Activated T-cell treated with anti-CD3 and anti-CD28 coated beads, Interleukin-2, amount 50 U/mL, for 48 hours (primary cell): ENCODE data around the gene SRPK2.

Source experiments
- DNase-seq, 2 experiments: peaks; one replicate each; pipeline ENCODE4 v3.0.0-alpha.2; 2020

Gene SRPK2

GRCh38 chr7:105178177-105178576, 210.5 kb downstream of the SRPK2 start:
- no peak for DNase-seq

- DNase-seq = no peak
Observed at GRCh38 chr7:105177026-105177425, 211.7 kb downstream of the SRPK2 start.

- DNase-seq = no peak
Observed at GRCh38 chr7:105173586-105173985, 215.1 kb downstream of the SRPK2 start.

- DNase-seq = no peak
Observed at GRCh38 chr7:105164751-105165150, 224.0 kb downstream of the SRPK2 start.

- DNase-seq = no peak
Observed at GRCh38 chr7:105163718-105164117, 225.0 kb downstream of the SRPK2 start.

GRCh38 chr7:105161366-105161765, 227.4 kb downstream of the SRPK2 start:
- DNase-seq = no peak

- no peak for DNase-seq
Observed at GRCh38 chr7:105157278-105157677, 231.4 kb downstream of the SRPK2 start.

GRCh38 chr7:105156731-105157130, 232.0 kb downstream of the SRPK2 start:
- no peak for DNase-seq

GRCh38 chr7:105154084-105154483, 234.6 kb downstream of the SRPK2 start:
- no peak for DNase-seq

GRCh38 chr7:105153531-105153930, 235.2 kb downstream of the SRPK2 start:
- DNase-seq = no peak

- DNase-seq = no peak
Observed at GRCh38 chr7:105151152-105151551, 237.6 kb downstream of the SRPK2 start.

- no peak for DNase-seq
Observed at GRCh38 chr7:105149827-105150226, 238.9 kb downstream of the SRPK2 start.

GRCh38 chr7:105141068-105141467, 247.7 kb downstream of the SRPK2 start:
- no peak for DNase-seq

GRCh38 chr7:105139381-105139780, 249.3 kb downstream of the SRPK2 start:
- no peak for DNase-seq

GRCh38 chr7:105137898-105138297, 250.8 kb downstream of the SRPK2 start:
- no peak for DNase-seq

- DNase-seq = no peak
Observed at GRCh38 chr7:105136221-105136620, 252.5 kb downstream of the SRPK2 start.

GRCh38 chr7:105133986-105134655, 254.6 kb downstream of the SRPK2 start:
- DNase-seq = no peak

- no peak for DNase-seq
Observed at GRCh38 chr7:105133358-105133757, 255.4 kb downstream of the SRPK2 start.

- DNase-seq = no peak
Observed at GRCh38 chr7:105132835-105133234, 255.9 kb downstream of the SRPK2 start.

- DNase-seq = peak in 1 of 2 experiments; percentile 35
Observed at GRCh38 chr7:105132335-105132734, 256.4 kb downstream of the SRPK2 start.

- DNase-seq = peak in 1 of 2 experiments; percentile 34
Observed at GRCh38 chr7:105131890-105132289, 256.8 kb downstream of the SRPK2 start.

GRCh38 chr7:105131033-105131656, 257.6 kb downstream of the SRPK2 start:
- no peak for DNase-seq

- DNase-seq = no peak
Observed at GRCh38 chr7:105130580-105130979, 258.1 kb downstream of the SRPK2 start.

GRCh38 chr7:105130048-105130447, 258.7 kb downstream of the SRPK2 start:
- no peak for DNase-seq

- DNase-seq = no peak
Observed at GRCh38 chr7:105127179-105127578, 261.5 kb downstream of the SRPK2 start.
